ENCODE data around the gene BEND7.
"Not testable (repeated sequence)": the region's sequence is repeated elsewhere in the genome, so short reads cannot be mapped to it uniquely, and the experiment has no call there.

The BEND7 gene, protein sequence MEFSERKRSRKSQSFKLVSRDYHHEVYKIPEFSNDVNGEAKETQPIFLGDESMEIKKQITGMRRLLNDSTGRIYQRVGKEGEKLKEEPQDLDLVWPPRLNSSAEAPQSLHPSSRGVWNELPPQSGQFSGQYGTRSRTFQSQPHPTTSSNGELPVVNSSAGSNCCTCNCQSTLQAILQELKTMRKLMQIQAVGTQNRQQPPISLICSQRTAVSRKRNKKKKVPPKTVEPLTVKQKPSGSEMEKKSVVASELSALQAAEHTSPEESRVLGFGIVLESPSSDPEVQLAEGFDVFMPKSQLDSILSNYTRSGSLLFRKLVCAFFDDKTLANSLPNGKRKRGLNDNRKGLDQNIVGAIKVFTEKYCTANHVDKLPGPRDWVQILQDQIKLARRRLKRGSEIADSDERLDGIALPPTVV

GRCh38 chr10:13528875-13529713, at the start of gene BEND7:
BEND7 (minus strand) TSS chr10:13529014; CDS start chr10:13528533, 481 bp downstream.
- ATAC-seq (replicated peaks) (peak; percentile 68), DNase-seq (no peak)
- peaks cover 10 to 11% of the 10 kb centered on the region in 2 donors for H3K4me1 Mint-ChIP-seq
- H3K4me3 Mint-ChIP-seq = peak within 1 kb of the TSS; percentile 80 to 81
- no peak within 1 kb of the TSS for H3K27ac Mint-ChIP-seq
- H3K36me3 Mint-ChIP-seq = peaks cover 0 to 5% of the 10 kb centered on the region in 2 donors
- H3K27me3 Mint-ChIP-seq = peaks cover 48 to 62% of the 10 kb centered on the region in 2 donors
- H3K9me3 Mint-ChIP-seq = no peaks in the 10 kb centered on the region

DNA sequence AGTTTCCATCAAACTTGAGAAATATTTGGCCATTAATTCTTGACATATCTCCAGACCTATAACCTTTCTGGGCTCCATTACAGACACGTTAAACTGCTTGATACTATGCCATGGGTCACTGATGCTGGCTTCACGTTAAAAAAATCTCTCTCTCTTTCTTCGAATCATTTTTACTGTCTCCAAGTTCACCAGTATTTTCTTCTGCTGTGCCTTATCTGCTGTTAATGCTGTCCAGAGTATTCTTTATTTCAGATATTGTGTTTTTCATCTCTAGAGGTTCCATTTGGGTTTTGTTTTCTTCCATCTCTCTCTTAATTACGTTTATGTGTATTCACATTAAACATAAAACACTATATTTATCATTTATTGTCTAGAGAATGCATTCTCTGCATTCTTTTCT, 45.1 kb upstream of the BEND7 start:
- Mint-ChIP-seq H3K4me1 (no peaks in the 10 kb centered on the region), H3K27ac (no peak overlapping the region), H3K27me3 (peaks cover 21 to 22% of the 10 kb centered on the region in 2 donors), H3K4me3 (no peak overlapping the region), H3K36me3 (no peaks in the 10 kb centered on the region), H3K9me3 (peaks cover 5 to 11% of the 10 kb centered on the region in 2 donors)
- DNase-seq = no peak
- ATAC-seq (replicated peaks) = no peak

DNA sequence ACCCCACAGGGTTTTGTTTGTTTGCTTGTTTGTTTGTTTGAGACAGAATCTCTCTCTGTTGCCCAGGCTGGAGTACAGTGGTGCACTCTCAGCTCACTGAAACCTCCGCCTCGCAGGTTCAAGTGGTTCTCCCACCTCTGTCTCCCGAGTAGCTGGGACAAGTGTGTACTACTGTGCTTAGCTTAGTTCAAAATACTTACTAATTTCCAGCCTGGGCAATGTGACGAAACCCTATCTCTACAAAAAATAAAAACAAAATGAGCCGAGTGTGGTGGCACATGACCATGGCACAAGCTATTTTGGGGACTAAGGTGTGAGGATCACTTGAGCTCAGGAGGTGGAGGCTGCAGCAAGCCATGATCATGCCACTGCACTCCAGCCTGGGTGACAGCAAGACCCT, 42.7 kb upstream of the BEND7 start:
- H3K4me1 Mint-ChIP-seq = no peaks in the 10 kb centered on the region
- no peak overlapping the region for H3K27ac Mint-ChIP-seq
- H3K9me3 Mint-ChIP-seq = peaks cover 5 to 11% of the 10 kb centered on the region in 2 donors
- no peak for DNase-seq
- ATAC-seq (replicated peaks) = no peak
- no peaks in the 10 kb centered on the region for H3K36me3 Mint-ChIP-seq
- H3K4me3 Mint-ChIP-seq = no peak overlapping the region
- H3K27me3 Mint-ChIP-seq = peaks cover 19 to 23% of the 10 kb centered on the region in 2 donors

GRCh38 chr10:13567030-13567429, 38.2 kb upstream of the BEND7 start:
- no peaks in the 10 kb centered on the region for H3K4me1 Mint-ChIP-seq

GRCh38 chr10:13564576-13564975, 35.8 kb upstream of the BEND7 start:
- Mint-ChIP-seq H3K27ac (no peak overlapping the region), H3K36me3 (no peaks in the 10 kb centered on the region), H3K9me3 (no peaks in the 10 kb centered on the region), H3K27me3 (peaks cover 20 to 26% of the 10 kb centered on the region in 2 donors), H3K4me1 (no peaks in the 10 kb centered on the region), H3K4me3 (no peak overlapping the region)
- DNase-seq = no peak
- no peak for ATAC-seq (replicated peaks)

More at GRCh38 chr10:13567030-13567429, 38.2 kb upstream of the BEND7 start:
- DNase-seq = no peak
- H3K9me3 Mint-ChIP-seq = no peaks in the 10 kb centered on the region
- H3K27ac Mint-ChIP-seq = no peak overlapping the region
- no peak overlapping the region for H3K4me3 Mint-ChIP-seq
- H3K27me3 Mint-ChIP-seq = peaks cover 26 to 27% of the 10 kb centered on the region in 2 donors
- ATAC-seq (replicated peaks) = no peak
- H3K36me3 Mint-ChIP-seq = no peaks in the 10 kb centered on the region

DNA sequence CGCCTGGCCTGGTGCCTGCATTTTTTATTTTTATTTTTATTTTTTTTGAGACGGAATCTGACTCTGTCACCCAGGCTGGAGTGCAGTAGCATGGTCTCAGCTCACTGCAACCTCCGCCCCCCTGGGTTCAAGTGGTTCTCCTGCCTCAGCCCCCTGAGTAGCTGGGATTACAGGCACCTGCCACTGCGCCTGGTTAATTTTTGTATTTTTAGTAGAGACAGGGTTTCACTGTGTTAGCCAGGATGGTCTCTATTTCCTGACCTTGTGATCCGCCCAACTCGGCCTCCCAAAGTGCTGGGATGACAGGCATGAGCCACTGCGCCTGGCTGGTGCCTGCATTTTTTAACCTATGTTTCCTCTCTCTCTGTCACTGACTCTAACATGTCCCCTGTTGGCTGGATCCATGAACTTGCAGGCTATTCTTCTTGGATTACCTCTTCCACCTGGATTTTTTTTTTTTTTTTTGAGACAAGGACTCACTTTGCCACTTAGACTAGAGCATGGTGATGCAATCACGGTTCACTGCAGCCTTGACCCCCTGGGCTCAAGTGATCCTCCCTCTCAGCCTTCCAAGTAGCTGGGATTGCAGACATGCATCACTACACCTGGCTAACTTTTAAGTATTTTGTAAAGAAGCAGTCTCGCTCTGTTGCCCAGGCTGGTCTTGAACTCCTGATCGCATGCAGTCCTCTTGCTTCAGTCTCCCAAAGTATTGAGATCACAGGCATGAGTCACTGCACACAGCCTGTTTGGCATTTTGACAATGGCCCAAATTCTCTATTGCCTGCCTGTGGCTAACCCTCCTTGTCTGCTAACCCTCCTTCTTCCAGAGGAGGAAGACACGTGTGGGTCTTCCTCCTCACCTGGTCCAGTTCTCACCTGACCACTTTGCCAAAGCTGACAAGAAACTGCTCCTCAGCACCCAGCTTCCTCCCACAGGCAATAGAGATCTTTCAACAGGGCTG, 34.9 kb upstream of the BEND7 start:
- H3K36me3 Mint-ChIP-seq = no peaks in the 10 kb centered on the region
- peaks cover 12 to 23% of the 10 kb centered on the region in 2 donors for H3K27me3 Mint-ChIP-seq
- H3K4me1 Mint-ChIP-seq = no peaks in the 10 kb centered on the region
- ATAC-seq (replicated peaks) = no peak
- H3K9me3 Mint-ChIP-seq = no peaks in the 10 kb centered on the region
- no peak for DNase-seq
- H3K27ac Mint-ChIP-seq = no peak overlapping the region
- no peak overlapping the region for H3K4me3 Mint-ChIP-seq

GRCh38 chr10:13560597-13560996, 31.8 kb upstream of the BEND7 start:
- ATAC-seq (replicated peaks) (no peak), DNase-seq (no peak)
- peaks cover 5 to 6% of the 10 kb centered on the region in 2 donors for H3K4me1 Mint-ChIP-seq
- H3K9me3 Mint-ChIP-seq = peaks cover 0 to 2% of the 10 kb centered on the region in 2 donors
- H3K36me3 Mint-ChIP-seq = no peaks in the 10 kb centered on the region
- H3K4me3 Mint-ChIP-seq = no peak overlapping the region
- H3K27ac Mint-ChIP-seq = no peak overlapping the region
- H3K27me3 Mint-ChIP-seq = peaks cover 5 to 17% of the 10 kb centered on the region in 2 donors

DNA sequence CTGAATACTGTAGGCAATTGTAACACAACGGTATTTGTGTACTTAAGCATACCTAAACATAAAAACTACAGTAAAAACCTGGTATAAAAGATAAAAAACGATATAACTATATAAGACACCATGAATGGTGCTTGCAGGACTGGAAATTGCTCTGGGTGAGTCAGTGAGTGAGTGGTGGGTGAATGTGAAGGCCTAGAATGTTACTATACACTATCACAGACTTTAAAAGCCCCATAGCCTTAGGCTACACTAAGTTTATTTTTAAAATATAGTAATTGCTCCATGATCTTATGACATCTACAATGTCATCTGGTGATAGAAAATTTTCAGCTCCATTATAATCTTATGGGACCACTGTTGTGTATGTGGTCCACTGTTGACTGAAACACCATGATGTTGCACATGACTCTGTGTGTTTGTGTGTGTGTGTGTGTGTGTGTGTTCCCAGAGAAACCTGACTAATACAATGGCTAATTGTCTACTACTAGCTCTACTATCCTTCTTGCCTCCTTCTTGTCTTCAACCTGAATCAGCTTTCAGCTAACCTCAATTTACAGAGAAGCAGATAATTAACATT, 30.4 kb upstream of the BEND7 start:
- H3K4me3 Mint-ChIP-seq = no peak overlapping the region

DNA sequence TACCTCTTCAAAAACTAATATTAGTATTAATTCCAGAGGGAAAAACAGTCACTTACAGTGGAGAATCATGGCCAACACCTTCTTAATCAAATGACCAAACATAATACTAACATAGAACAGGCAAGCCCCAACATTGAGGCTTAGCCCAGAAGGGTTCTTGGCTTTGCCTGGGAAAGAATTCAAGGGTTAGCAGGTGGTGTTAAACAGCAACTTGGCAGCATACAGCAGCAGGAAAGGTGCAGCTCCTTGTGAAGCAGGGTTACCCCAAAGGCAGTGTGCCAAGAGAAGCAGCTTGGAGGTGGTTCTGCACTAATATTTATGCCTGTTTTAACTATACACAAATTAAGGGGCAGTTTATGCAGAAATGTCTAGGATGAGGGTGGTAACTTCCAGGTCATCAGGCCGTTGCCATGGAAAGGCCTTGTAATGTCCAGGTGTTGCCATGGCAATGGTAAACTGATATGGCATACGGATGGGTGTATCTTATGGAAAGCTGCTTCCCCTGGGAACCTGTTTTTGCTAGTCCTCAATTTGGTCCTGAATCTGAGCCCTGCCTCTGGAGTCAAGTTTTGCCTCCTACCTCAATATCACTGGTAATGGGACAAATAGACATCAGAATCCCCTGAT, 27.2 kb upstream of the BEND7 start:
- peaks cover 3 to 4% of the 10 kb centered on the region in 2 donors for H3K9me3 Mint-ChIP-seq
- peaks cover 5 to 6% of the 10 kb centered on the region in 2 donors for H3K4me1 Mint-ChIP-seq
- peaks cover 0 to 2% of the 10 kb centered on the region in 2 donors for H3K36me3 Mint-ChIP-seq
- no peak overlapping the region for H3K4me3 Mint-ChIP-seq
- no peak for DNase-seq
- peaks cover 3 to 6% of the 10 kb centered on the region in 2 donors for H3K27me3 Mint-ChIP-seq
- no peak overlapping the region for H3K27ac Mint-ChIP-seq
- no peak for ATAC-seq (replicated peaks)

More for the DNA sequence above, 30.4 kb upstream of the BEND7 start:
- Mint-ChIP-seq H3K27ac (no peak overlapping the region), H3K36me3 (no peaks in the 10 kb centered on the region), H3K9me3 (peaks cover 0 to 2% of the 10 kb centered on the region in 2 donors), H3K4me1 (peaks cover 5 to 6% of the 10 kb centered on the region in 2 donors), H3K27me3 (peaks cover 0 to 9% of the 10 kb centered on the region in 2 donors)
- DNase-seq = no peak
- ATAC-seq (replicated peaks) = no peak

GRCh38 chr10:13550802-13551201, 22.0 kb upstream of the BEND7 start:
- H3K4me3 Mint-ChIP-seq = no peak overlapping the region
- peaks cover 8 to 16% of the 10 kb centered on the region in 2 donors for H3K9me3 Mint-ChIP-seq
- no peaks in the 10 kb centered on the region for H3K4me1 Mint-ChIP-seq
- DNase-seq (no peak), ATAC-seq (replicated peaks) (no peak)
- H3K27ac Mint-ChIP-seq = no peak overlapping the region
- H3K27me3 Mint-ChIP-seq = peaks cover 12 to 22% of the 10 kb centered on the region in 2 donors
- H3K36me3 Mint-ChIP-seq = peaks cover 0 to 2% of the 10 kb centered on the region in 2 donors

GRCh38 chr10:13542533-13542932, 13.7 kb upstream of the BEND7 start:
- Mint-ChIP-seq H3K27ac (no peak overlapping the region), H3K27me3 (peaks cover 47 to 59% of the 10 kb centered on the region in 2 donors), H3K4me3 (no peak overlapping the region), H3K36me3 (no peaks in the 10 kb centered on the region), H3K9me3 (peaks cover 0 to 5% of the 10 kb centered on the region in 2 donors), H3K4me1 (no peaks in the 10 kb centered on the region)
- DNase-seq (no peak), ATAC-seq (replicated peaks) (no peak)

GRCh38 chr10:13537985-13538384, 9.2 kb upstream of the BEND7 start:
- not testable (repeated sequence) for H3K9me3 Mint-ChIP-seq; DNase-seq; H3K36me3 Mint-ChIP-seq; H3K27ac Mint-ChIP-seq; H3K4me1 Mint-ChIP-seq; H3K4me3 Mint-ChIP-seq; ATAC-seq (replicated peaks)
- peaks cover 39 to 68% of the 10 kb centered on the region in 2 donors for H3K27me3 Mint-ChIP-seq

Data from stimulated activated naive B cell treated with anti-CD40 and anti-IgM and Interleukin-4, amounts not matched to agents 10 μg/mL and 1 μg/mL and 100 μg/mL, for 72 hours (primary cell).